Measurements from ENCODE around the gene SLC43A1. TPM values are rescaled to one million over a fixed set of nuclear protein-coding genes. Genes with fewer than 3 reads are reported as not detected.
A peak's percentile ranks its signal among the peaks of the same experiment; 100 is the strongest.

The SLC43A1 gene
- total and polyA plus RNA-seq, 4 donors: 85.6 to 171 (median 107) TPM

DNA sequence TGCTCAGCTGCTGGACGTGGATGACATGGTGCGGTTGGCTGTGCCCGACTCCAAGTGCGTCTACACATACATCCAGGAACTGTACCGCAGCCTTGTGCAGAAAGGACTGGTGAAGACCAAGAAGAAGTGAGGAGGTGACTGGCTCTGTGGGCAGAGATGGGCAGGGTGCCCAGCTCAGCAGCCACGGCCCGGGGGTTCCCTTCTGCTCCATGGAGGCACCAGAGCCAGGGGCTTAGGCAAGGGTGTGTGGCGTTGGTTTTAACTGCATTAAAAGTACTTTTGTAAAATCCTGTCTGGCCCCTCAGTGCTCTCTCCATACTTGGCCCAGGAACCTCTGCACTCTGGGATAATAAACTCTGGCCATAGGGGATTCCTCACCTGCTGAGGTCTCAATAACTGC is 34.5 kb upstream of the SLC43A1 start (continued):
- TF ChIP-seq, protein P1, sequence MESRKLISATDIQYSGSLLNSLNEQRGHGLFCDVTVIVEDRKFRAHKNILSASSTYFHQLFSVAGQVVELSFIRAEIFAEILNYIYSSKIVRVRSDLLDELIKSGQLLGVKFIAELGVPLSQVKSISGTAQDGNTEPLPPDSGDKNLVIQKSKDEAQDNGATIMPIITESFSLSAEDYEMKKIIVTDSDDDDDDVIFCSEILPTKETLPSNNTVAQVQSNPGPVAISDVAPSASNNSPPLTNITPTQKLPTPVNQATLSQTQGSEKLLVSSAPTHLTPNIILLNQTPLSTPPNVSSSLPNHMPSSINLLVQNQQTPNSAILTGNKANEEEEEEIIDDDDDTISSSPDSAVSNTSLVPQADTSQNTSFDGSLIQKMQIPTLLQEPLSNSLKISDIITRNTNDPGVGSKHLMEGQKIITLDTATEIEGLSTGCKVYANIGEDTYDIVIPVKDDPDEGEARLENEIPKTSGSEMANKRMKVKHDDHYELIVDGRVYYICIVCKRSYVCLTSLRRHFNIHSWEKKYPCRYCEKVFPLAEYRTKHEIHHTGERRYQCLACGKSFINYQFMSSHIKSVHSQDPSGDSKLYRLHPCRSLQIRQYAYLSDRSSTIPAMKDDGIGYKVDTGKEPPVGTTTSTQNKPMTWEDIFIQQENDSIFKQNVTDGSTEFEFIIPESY (IDR thresholded peaks at IDR 0.05): no peak
- no peak for TF ChIP-seq RAD21 (IDR thresholded peaks at IDR 0.05)
- TF ChIP-seq NR2F2 (IDR thresholded peaks at IDR 0.05): no peak

GRCh38 chr11:57547854-57548377 is 32.4 kb upstream of the SLC43A1 start:
- Histone ChIP-seq H3K4me1 (ENCODE audit: control insufficient read depth in 4 of 4, insufficient read depth in 4 of 4, low read length in 3 of 4) (no peaks in the 10 kb centered on the region), H3K4me3 (ENCODE audit: low read depth in 1 of 3, low read length in 3 of 3) (no peak overlapping the region), H3K27ac (ENCODE audit: low read depth in 1 of 2, low read length in 2 of 2) (no peak overlapping the region), H3K9ac (ENCODE audit: low read depth in 1 of 2, low read length in 2 of 2) (no peak overlapping the region), H3K27me3 (ENCODE audit: control insufficient read depth in 4 of 4, insufficient read depth in 4 of 4, low read length in 3 of 4) (no peaks in the 10 kb centered on the region), H3K9me3 (ENCODE audit: control insufficient read depth in 4 of 4, low read length in 3 of 4) (no peaks in the 10 kb centered on the region), H3K36me3 (ENCODE audit: control insufficient read depth in 4 of 4, insufficient read depth in 3 of 4, low read depth in 1 of 4, low read length in 3 of 4) (peaks cover 13 to 38% (median 27%) of the 10 kb centered on the region in 4 donors)
- TF ChIP-seq, protein P2, sequence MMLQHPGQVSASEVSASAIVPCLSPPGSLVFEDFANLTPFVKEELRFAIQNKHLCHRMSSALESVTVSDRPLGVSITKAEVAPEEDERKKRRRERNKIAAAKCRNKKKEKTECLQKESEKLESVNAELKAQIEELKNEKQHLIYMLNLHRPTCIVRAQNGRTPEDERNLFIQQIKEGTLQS (IDR thresholded peaks at IDR 0.05): no peak
- TF ChIP-seq CTCF (IDR thresholded peaks at IDR 0.05; ENCODE audit: low read depth, low read length, missing input control) (no peak), FOXA1 (IDR thresholded peaks at IDR 0.05) (no peak), EGR1 (IDR thresholded peaks at IDR 0.05; ENCODE audit: low read depth in 2 of 2) (no peak), MAX (IDR thresholded peaks at IDR 0.05) (no peak), YY1 (IDR thresholded peaks at IDR 0.05) (no peak), GABPA (IDR thresholded peaks at IDR 0.05 in 1 of 2, conservative IDR thresholded peaks at IDR 0.05 in 1 of 2) (no peak), JUND (IDR thresholded peaks at IDR 0.05) (no peak)
- TF ChIP-seq, protein P1 (IDR thresholded peaks at IDR 0.05): no peak
- DNase-seq (ENCODE audit: low spot score): no peak
- WGBS: 33% methylated on average over 6 of the region's 6 CpGs

DNA sequence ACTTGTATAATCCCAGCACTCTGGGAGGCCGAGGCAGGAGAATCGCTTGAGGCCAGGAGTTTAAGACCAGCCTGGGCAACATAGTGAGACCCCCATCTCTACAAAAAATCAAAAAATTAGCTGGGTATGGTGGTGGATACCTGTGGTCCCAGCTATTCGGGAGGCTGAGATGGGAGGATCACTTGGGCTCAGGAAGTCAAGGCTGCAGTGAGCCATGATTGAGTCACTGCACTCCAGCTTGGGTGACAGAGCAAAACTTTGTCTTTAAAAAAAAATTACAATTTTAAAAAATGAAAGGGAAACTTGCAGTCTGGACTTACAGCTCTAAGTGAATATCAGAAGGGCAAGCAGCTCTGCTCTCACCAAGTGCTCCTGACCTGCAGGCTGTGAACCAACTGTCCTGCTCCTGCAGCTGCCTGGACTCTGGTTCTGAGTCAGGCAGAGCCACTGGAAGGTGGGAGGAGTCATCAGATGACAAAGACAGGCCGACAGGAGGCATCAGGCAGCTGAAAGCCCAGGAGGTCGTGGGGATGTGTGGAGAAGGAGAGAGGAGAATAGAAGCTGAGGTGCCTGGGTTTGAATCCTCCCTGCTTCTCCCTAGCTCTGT is 31.5 kb upstream of the SLC43A1 start:
- H3K27me3 ChIP-seq (ENCODE audit: control insufficient read depth in 4 of 4, insufficient read depth in 4 of 4, low read length in 3 of 4): no peaks in the 10 kb centered on the region
- no peak overlapping the region for H3K9ac ChIP-seq (ENCODE audit: low read depth in 1 of 2, low read length in 2 of 2)
- H3K9me3 ChIP-seq (ENCODE audit: control insufficient read depth in 4 of 4, low read length in 3 of 4): no peaks in the 10 kb centered on the region
- H3K4me1 ChIP-seq (ENCODE audit: control insufficient read depth in 4 of 4, insufficient read depth in 4 of 4, low read length in 3 of 4): no peaks in the 10 kb centered on the region
- H3K4me3 ChIP-seq (ENCODE audit: low read depth in 1 of 3, low read length in 3 of 3): no peak overlapping the region
- TF ChIP-seq CTCF (IDR thresholded peaks at IDR 0.05; ENCODE audit: low read depth, low read length, missing input control) (no peak), JUND (IDR thresholded peaks at IDR 0.05) (no peak), FOXA1 (IDR thresholded peaks at IDR 0.05) (no peak), SP1 (IDR thresholded peaks at IDR 0.05) (no peak), RAD21 (IDR thresholded peaks at IDR 0.05) (peak in 1 of 2 donors; percentile 48), EGR1 (IDR thresholded peaks at IDR 0.05; ENCODE audit: low read depth in 2 of 2) (no peak), HNF4G (IDR thresholded peaks at IDR 0.05) (no peak), RXRA (IDR thresholded peaks at IDR 0.05) (no peak)
- TF ChIP-seq, protein P1 (IDR thresholded peaks at IDR 0.05): no peak
- WGBS: 63% methylated on average over 5 of the region's 5 CpGs
- H3K27ac ChIP-seq (ENCODE audit: low read depth in 1 of 2, low read length in 2 of 2): no peak overlapping the region
- peaks cover 13 to 29% (median 21%) of the 10 kb centered on the region in 4 donors for H3K36me3 ChIP-seq (ENCODE audit: control insufficient read depth in 4 of 4, insufficient read depth in 3 of 4, low read depth in 1 of 4, low read length in 3 of 4)
- no peak for DNase-seq (ENCODE audit: low spot score)

Measured in liver (tissue), 9 donors.